ENCODE measurements around the gene GOLIM4. TPM values are rescaled to one million over a fixed set of nuclear protein-coding genes. Genes with fewer than 3 reads are reported as not detected.
A peak's percentile ranks its signal among the peaks of the same experiment; 100 is the strongest.

The GOLIM4 gene
- total and polyA plus RNA-seq, 2 experiments from 2014 or later: 45.3 to 67.2 TPM

- no peak for TF ChIP-seq EZH2 (IDR thresholded peaks at IDR 0.05; ENCODE audit: borderline replicate concordance)
- TF ChIP-seq, protein P1, sequence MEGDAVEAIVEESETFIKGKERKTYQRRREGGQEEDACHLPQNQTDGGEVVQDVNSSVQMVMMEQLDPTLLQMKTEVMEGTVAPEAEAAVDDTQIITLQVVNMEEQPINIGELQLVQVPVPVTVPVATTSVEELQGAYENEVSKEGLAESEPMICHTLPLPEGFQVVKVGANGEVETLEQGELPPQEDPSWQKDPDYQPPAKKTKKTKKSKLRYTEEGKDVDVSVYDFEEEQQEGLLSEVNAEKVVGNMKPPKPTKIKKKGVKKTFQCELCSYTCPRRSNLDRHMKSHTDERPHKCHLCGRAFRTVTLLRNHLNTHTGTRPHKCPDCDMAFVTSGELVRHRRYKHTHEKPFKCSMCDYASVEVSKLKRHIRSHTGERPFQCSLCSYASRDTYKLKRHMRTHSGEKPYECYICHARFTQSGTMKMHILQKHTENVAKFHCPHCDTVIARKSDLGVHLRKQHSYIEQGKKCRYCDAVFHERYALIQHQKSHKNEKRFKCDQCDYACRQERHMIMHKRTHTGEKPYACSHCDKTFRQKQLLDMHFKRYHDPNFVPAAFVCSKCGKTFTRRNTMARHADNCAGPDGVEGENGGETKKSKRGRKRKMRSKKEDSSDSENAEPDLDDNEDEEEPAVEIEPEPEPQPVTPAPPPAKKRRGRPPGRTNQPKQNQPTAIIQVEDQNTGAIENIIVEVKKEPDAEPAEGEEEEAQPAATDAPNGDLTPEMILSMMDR (IDR thresholded peaks at IDR 0.05; ENCODE audit: poor library complexity): no peak
- no peak for TF ChIP-seq EZH2phosphoT487 (IDR thresholded peaks at IDR 0.05; ENCODE audit: low read depth, severe bottlenecking, unreplicated experiment)
- Histone ChIP-seq H3K4me2 (no peak overlapping the region), H3K4me3 (no peak overlapping the region), H3K9me3 (ENCODE audit: low read depth) (no peaks in the 10 kb centered on the region), H3K36me3 (replicated peaks; ENCODE audit: insufficient read depth, low read depth) (no peaks in the 10 kb centered on the region), H3K9me2 (replicated peaks; ENCODE audit: insufficient read depth) (no peaks in the 10 kb centered on the region), H4K20me1 (ENCODE audit: insufficient read depth, poor library complexity, severe bottlenecking) (no peaks in the 10 kb centered on the region), H2AFZ (no peak overlapping the region), H3K79me2 (peaks cover 14% of the 10 kb centered on the region), H3K27me3 (no peaks in the 10 kb centered on the region), H3K4me1 (ENCODE audit: insufficient read depth) (no peaks in the 10 kb centered on the region), H3K27ac (no peak overlapping the region)
- 91% methylated on average over 4 of the region's 4 CpGs for WGBS (ENCODE audit: low lambda C conversion rate, missing lambda C conversion rate)
- no peak for DNase-seq (ENCODE audit: low spot score)
Measured at GRCh38 chr3:168036619-168037018, 59.1 kb downstream of the GOLIM4 start.

DNA sequence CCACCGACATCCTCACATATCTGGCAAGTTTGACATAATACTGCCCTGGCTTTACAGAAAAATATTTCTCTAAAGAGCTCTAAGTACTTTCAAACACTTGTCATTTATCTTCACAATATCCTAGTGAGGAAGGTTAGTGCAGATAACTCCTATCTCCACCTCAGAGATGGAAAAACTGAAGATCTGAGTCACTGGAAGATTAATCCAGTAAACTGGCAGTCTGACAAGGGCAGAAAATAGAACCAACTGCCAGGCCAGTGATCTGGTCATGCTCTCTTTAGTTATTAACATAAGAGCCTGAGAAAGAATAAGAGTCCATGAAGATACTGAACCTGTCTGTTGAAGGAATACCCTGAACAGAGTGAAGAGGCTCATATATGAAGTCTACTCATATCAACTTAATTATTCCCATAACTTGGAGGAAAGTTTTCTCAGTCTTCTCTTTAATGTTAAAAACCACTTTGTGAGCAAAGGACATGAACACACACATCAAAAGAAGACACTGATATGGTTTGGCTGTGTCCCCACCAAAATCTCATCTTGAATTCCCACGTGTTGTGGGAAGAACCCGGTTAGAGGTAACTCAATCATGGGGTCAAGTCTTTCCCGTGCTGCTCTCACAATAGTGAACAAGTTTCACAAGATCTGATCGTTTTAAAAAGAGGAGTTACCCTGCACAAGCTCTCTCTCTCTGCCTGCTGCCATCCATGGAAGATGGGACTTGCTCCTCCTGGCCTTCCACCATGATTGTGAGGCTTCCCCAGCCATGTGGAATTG is 61.4 kb downstream of the GOLIM4 start:
- H2AFZ ChIP-seq: no peak overlapping the region
- no peaks in the 10 kb centered on the region for H3K4me1 ChIP-seq (ENCODE audit: insufficient read depth)
- 88% methylated on average over 5 of the region's 5 CpGs for WGBS (ENCODE audit: low lambda C conversion rate, missing lambda C conversion rate)
- H4K20me1 ChIP-seq (ENCODE audit: insufficient read depth, poor library complexity, severe bottlenecking): no peaks in the 10 kb centered on the region
- no peak overlapping the region for H3K27ac ChIP-seq
- H3K4me3 ChIP-seq: no peak overlapping the region
- no peak overlapping the region for H3K4me2 ChIP-seq
- no peaks in the 10 kb centered on the region for H3K9me2 ChIP-seq (replicated peaks; ENCODE audit: insufficient read depth)
- H3K27me3 ChIP-seq: no peaks in the 10 kb centered on the region
- no peaks in the 10 kb centered on the region for H3K9me3 ChIP-seq (ENCODE audit: low read depth)
- no peaks in the 10 kb centered on the region for H3K36me3 ChIP-seq (replicated peaks; ENCODE audit: insufficient read depth, low read depth)
- DNase-seq (ENCODE audit: low spot score): peak; percentile 25
- H3K79me2 ChIP-seq: peaks cover 10% of the 10 kb centered on the region
- TF ChIP-seq EZH2phosphoT487 (IDR thresholded peaks at IDR 0.05; ENCODE audit: low read depth, severe bottlenecking, unreplicated experiment): no peak
- TF ChIP-seq EZH2 (IDR thresholded peaks at IDR 0.05; ENCODE audit: borderline replicate concordance): no peak

DNA sequence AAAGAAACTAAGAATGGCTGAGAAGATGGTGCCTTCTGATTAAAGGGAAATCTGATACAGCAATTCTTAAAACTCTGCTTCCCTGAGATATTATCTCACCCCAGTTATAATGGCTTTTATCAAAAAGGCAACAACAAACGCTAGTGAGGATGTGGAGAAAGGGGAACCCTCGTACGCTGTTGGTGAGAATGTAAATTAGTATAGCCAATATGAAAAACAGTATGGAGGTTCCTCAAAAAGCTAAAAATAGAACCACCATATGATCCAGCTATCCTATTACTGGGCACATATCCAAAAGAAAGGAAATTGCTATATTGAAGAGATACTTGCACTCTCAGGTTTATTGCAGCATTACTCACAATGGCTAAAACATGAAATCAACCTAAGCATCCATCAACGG is 65.1 kb downstream of the GOLIM4 start:
- Histone ChIP-seq H4K20me1 (ENCODE audit: insufficient read depth, poor library complexity, severe bottlenecking) (no peaks in the 10 kb centered on the region), H3K4me1 (ENCODE audit: insufficient read depth) (no peaks in the 10 kb centered on the region), H3K27ac (no peak overlapping the region), H3K27me3 (no peaks in the 10 kb centered on the region), H3K9me3 (ENCODE audit: low read depth) (no peaks in the 10 kb centered on the region), H2AFZ (no peak overlapping the region), H3K9me2 (replicated peaks; ENCODE audit: insufficient read depth) (no peaks in the 10 kb centered on the region), H3K79me2 (peaks cover 7% of the 10 kb centered on the region), H3K4me2 (no peak overlapping the region), H3K4me3 (no peak overlapping the region), H3K36me3 (replicated peaks; ENCODE audit: insufficient read depth, low read depth) (no peaks in the 10 kb centered on the region)
- TF ChIP-seq, protein P1 (IDR thresholded peaks at IDR 0.05; ENCODE audit: poor library complexity): no peak
- TF ChIP-seq EZH2phosphoT487 (IDR thresholded peaks at IDR 0.05; ENCODE audit: low read depth, severe bottlenecking, unreplicated experiment) (no peak), EZH2 (IDR thresholded peaks at IDR 0.05; ENCODE audit: borderline replicate concordance) (no peak)
- WGBS (ENCODE audit: low lambda C conversion rate, missing lambda C conversion rate): 84% methylated on average over 4 of the region's 4 CpGs
- DNase-seq (ENCODE audit: low spot score): no peak

- TF ChIP-seq EZH2phosphoT487 (IDR thresholded peaks at IDR 0.05; ENCODE audit: low read depth, severe bottlenecking, unreplicated experiment): no peak
- no peak for TF ChIP-seq EZH2 (IDR thresholded peaks at IDR 0.05; ENCODE audit: borderline replicate concordance)
- TF ChIP-seq, protein P1 (IDR thresholded peaks at IDR 0.05; ENCODE audit: poor library complexity): no peak
- Histone ChIP-seq H3K9me2 (replicated peaks; ENCODE audit: insufficient read depth) (no peaks in the 10 kb centered on the region), H2AFZ (no peak overlapping the region), H3K4me1 (ENCODE audit: insufficient read depth) (no peaks in the 10 kb centered on the region), H3K4me2 (no peak overlapping the region), H4K20me1 (ENCODE audit: insufficient read depth, poor library complexity, severe bottlenecking) (no peaks in the 10 kb centered on the region), H3K4me3 (no peak overlapping the region), H3K36me3 (replicated peaks; ENCODE audit: insufficient read depth, low read depth) (no peaks in the 10 kb centered on the region), H3K79me2 (peaks cover 2% of the 10 kb centered on the region), H3K27ac (no peak overlapping the region), H3K9me3 (ENCODE audit: low read depth) (no peaks in the 10 kb centered on the region), H3K27me3 (no peaks in the 10 kb centered on the region)
- DNase-seq (ENCODE audit: low spot score): no peak
- 92% methylated on average over 7 of the region's 7 CpGs for WGBS (ENCODE audit: low lambda C conversion rate, missing lambda C conversion rate)
Measured at GRCh38 chr3:168029705-168030104, 66.0 kb downstream of the GOLIM4 start.
